ENCODE results near the gene PLXDC2.

The PLXDC2 gene

GRCh38 chr10:20221356-20221755 lies 405.1 kb downstream of the PLXDC2 start:
- Histone ChIP-seq H3K9me3 (ENCODE audit: insufficient read depth, low read length, severe bottlenecking) (no peaks in the 10 kb centered on the region), H3K79me2 (ENCODE audit: insufficient read depth, low read length) (no peaks in the 10 kb centered on the region), H3K9ac (ENCODE audit: low read depth, low read length) (no peak overlapping the region), H4K20me1 (ENCODE audit: insufficient read depth, low read length) (no peaks in the 10 kb centered on the region), H3K27ac (ENCODE audit: low read length) (no peak overlapping the region), H3K27me3 (ENCODE audit: insufficient read depth, low read length, poor library complexity) (no peaks in the 10 kb centered on the region), H3K4me1 (ENCODE audit: insufficient read depth, low read length) (no peaks in the 10 kb centered on the region), H2AFZ (ENCODE audit: low read depth, low read length) (no peak overlapping the region), H3K4me3 (ENCODE audit: low read depth in 1 of 2, low read length in 2 of 2) (no peak overlapping the region), H3K36me3 (ENCODE audit: insufficient read depth, low read length) (no peaks in the 10 kb centered on the region), H3K4me2 (ENCODE audit: insufficient read depth, low read length) (no peak overlapping the region)
- no peak for TF ChIP-seq EZH2 (IDR thresholded peaks at IDR 0.05; ENCODE audit: borderline replicate concordance, low read depth, low read length, severe bottlenecking)
- no peak for TF ChIP-seq CTCF (IDR thresholded peaks at IDR 0.05; ENCODE audit: borderline replicate concordance, extremely low read depth, low read length, poor library complexity, severe bottlenecking)
- ATAC-seq (ENCODE audit: insufficient read depth, low read depth): no peak
- DNase-seq: no peak

- no peak overlapping the region for H3K27ac ChIP-seq (ENCODE audit: low read length)
- no peaks in the 10 kb centered on the region for H3K4me1 ChIP-seq (ENCODE audit: insufficient read depth, low read length)
- H2AFZ ChIP-seq (ENCODE audit: low read depth, low read length): no peak overlapping the region
- TF ChIP-seq EZH2 (IDR thresholded peaks at IDR 0.05; ENCODE audit: borderline replicate concordance, low read depth, low read length, severe bottlenecking): no peak
- TF ChIP-seq CTCF (IDR thresholded peaks at IDR 0.05; ENCODE audit: borderline replicate concordance, extremely low read depth, low read length, poor library complexity, severe bottlenecking): no peak
- ATAC-seq (ENCODE audit: insufficient read depth, low read depth): no peak
- H3K36me3 ChIP-seq (ENCODE audit: insufficient read depth, low read length): no peaks in the 10 kb centered on the region
- no peak overlapping the region for H3K9ac ChIP-seq (ENCODE audit: low read depth, low read length)
- H3K9me3 ChIP-seq (ENCODE audit: insufficient read depth, low read length, severe bottlenecking): no peaks in the 10 kb centered on the region
- no peak overlapping the region for H3K4me3 ChIP-seq (ENCODE audit: low read depth in 1 of 2, low read length in 2 of 2)
- H3K4me2 ChIP-seq (ENCODE audit: insufficient read depth, low read length): no peak overlapping the region
- no peak for DNase-seq
- H3K79me2 ChIP-seq (ENCODE audit: insufficient read depth, low read length): no peaks in the 10 kb centered on the region
- H4K20me1 ChIP-seq (ENCODE audit: insufficient read depth, low read length): no peaks in the 10 kb centered on the region
- no peaks in the 10 kb centered on the region for H3K27me3 ChIP-seq (ENCODE audit: insufficient read depth, low read length, poor library complexity)
Observed at GRCh38 chr10:20228729-20229128, 412.5 kb downstream of the PLXDC2 start.

- no peak overlapping the region for H2AFZ ChIP-seq (ENCODE audit: low read depth, low read length)
Observed at GRCh38 chr10:20232079-20232705, 416.0 kb downstream of the PLXDC2 start.

More at GRCh38 chr10:20232079-20232705, 416.0 kb downstream of the PLXDC2 start:
- no peak for TF ChIP-seq CTCF (IDR thresholded peaks at IDR 0.05; ENCODE audit: borderline replicate concordance, extremely low read depth, low read length, poor library complexity, severe bottlenecking)
- no peak for TF ChIP-seq EZH2 (IDR thresholded peaks at IDR 0.05; ENCODE audit: borderline replicate concordance, low read depth, low read length, severe bottlenecking)
- H3K4me2 ChIP-seq (ENCODE audit: insufficient read depth, low read length): no peak overlapping the region
- no peaks in the 10 kb centered on the region for H3K36me3 ChIP-seq (ENCODE audit: insufficient read depth, low read length)
- H4K20me1 ChIP-seq (ENCODE audit: insufficient read depth, low read length): no peaks in the 10 kb centered on the region
- H3K27me3 ChIP-seq (ENCODE audit: insufficient read depth, low read length, poor library complexity): no peaks in the 10 kb centered on the region
- no peaks in the 10 kb centered on the region for H3K9me3 ChIP-seq (ENCODE audit: insufficient read depth, low read length, severe bottlenecking)
- no peak overlapping the region for H3K9ac ChIP-seq (ENCODE audit: low read depth, low read length)
- ATAC-seq (ENCODE audit: insufficient read depth, low read depth) (no peak), DNase-seq (no peak)
- H3K4me1 ChIP-seq (ENCODE audit: insufficient read depth, low read length): no peaks in the 10 kb centered on the region
- H3K79me2 ChIP-seq (ENCODE audit: insufficient read depth, low read length): no peaks in the 10 kb centered on the region
- no peak overlapping the region for H3K4me3 ChIP-seq (ENCODE audit: low read depth in 1 of 2, low read length in 2 of 2)
- H3K27ac ChIP-seq (ENCODE audit: low read length): no peak overlapping the region

Data from DND-41 (cell line).